Endodermal cell (in vitro differentiated cells): Measurements from ENCODE around the gene TBX3. TPM values are rescaled to one million over a fixed set of nuclear protein-coding genes. Genes with fewer than 3 reads are reported as not detected.

Experiments used
- DNase-seq: peaks from one replicate; pipeline ENCODE4 v3.0.0-alpha.2; 2017
- H3K27ac ChIP-seq: 2 replicates; pipeline ENCODE4 v1.5.1; 2013; ENCODE audit warnings: mild to moderate bottlenecking, low read depth, low read length, moderate library complexity
- H3K27me3 ChIP-seq: 2 replicates; pipeline ENCODE4 v1.6.1; 2013; ENCODE audit warnings: mild to moderate bottlenecking, low read length, moderate library complexity; ENCODE audit not compliant: insufficient read depth, control insufficient read depth, poor library complexity, severe bottlenecking
- H3K36me3 ChIP-seq: 2 replicates; pipeline ENCODE4 v1.7.0; 2013; ENCODE audit warnings: mild to moderate bottlenecking, low read length, moderate library complexity; ENCODE audit not compliant: control insufficient read depth, insufficient read depth
- H3K4me1 ChIP-seq: one replicate; pipeline ENCODE4 v1.7.0; 2013; ENCODE audit warnings: low read length; ENCODE audit not compliant: control insufficient read depth, insufficient read depth
- H3K4me3 ChIP-seq: 2 replicates; pipeline ENCODE4 v1.5.1; 2013; ENCODE audit warnings: mild to moderate bottlenecking, low read length, moderate library complexity
- H3K9ac ChIP-seq: 2 replicates; pipeline ENCODE4 v1.6.1; 2013; ENCODE audit warnings: mild to moderate bottlenecking, low read length, moderate library complexity; ENCODE audit not compliant: poor library complexity, severe bottlenecking; ENCODE audit errors: extremely low read depth
- H3K9me3 ChIP-seq: 2 replicates; pipeline ENCODE4 v1.6.1; 2013; ENCODE audit warnings: mild to moderate bottlenecking, low read length, moderate library complexity; ENCODE audit not compliant: control insufficient read depth
- H3K27ac Mint-ChIP-seq: 2 replicates; pipeline ENCODE4 v1.8.0; 2020; ENCODE audit warnings: mixed read lengths
- H3K27me3 Mint-ChIP-seq: 2 replicates; pipeline ENCODE4 v1.8.0; 2021; ENCODE audit warnings: mild to moderate bottlenecking, mixed read lengths; ENCODE audit not compliant: insufficient read depth
- H3K36me3 Mint-ChIP-seq: 2 replicates; pipeline ENCODE4 v1.8.0; 2020; ENCODE audit warnings: low read depth, mixed read lengths
- H3K4me1 Mint-ChIP-seq: 2 replicates; pipeline ENCODE4 v1.8.0; 2020; ENCODE audit warnings: mixed read lengths
- H3K4me3 Mint-ChIP-seq: 2 replicates; pipeline ENCODE4 v1.8.0; 2020; ENCODE audit warnings: mild to moderate bottlenecking, moderate library complexity, mixed read lengths
- H3K9me3 Mint-ChIP-seq: 2 replicates; pipeline ENCODE4 v1.8.0; 2020; ENCODE audit warnings: mild to moderate bottlenecking, mixed read lengths
- CTCF ChIP-seq: fragments of 200-600 bp; sonication (generic); conservative IDR thresholded peaks from 2 replicates; pipeline ENCODE4 v1.5.0; 2021; ENCODE audit warnings: antibody characterized with exemption, mild to moderate bottlenecking
- WGBS, 2 experiments: methylation state at CpG; one replicate each; pipeline versions ENCODE4 v1.1.5 to v1.1.7; 2013; ENCODE audit warnings: missing lambda C conversion rate in 2 of 2, mixed read lengths in 1 of 2; ENCODE audit not compliant: insufficient coverage in 1 of 2, insufficient read length in 1 of 2; 5-methylcytosine and 5-hydroxymethylcytosine counted together
- total RNA-seq, 2 donors: library from RNA; stranded (reverse); fragmentation: NEBNext Ultra II Directional in 1 of 2; extraction: Animal tissue kit (Norgen Biotek cat#: 25700) in 1 of 2; gene quantifications; 2 replicates in 1 of 2; 3 replicates in 1 of 2; pipeline ENCODE4 v1.2.1, GENCODE V29; 2021

TBX3 gene
- total RNA-seq, 2 donors from 2014 or later: 80.8 to 88.1 TPM

- no peak overlapping the region for H3K27ac Mint-ChIP-seq
- peak; percentile 96 for DNase-seq
- 55% methylated on average over 6 to 7 of the region's 7 CpGs for WGBS, 2 experiments
Observed at GRCh38 chr12:114625294-114625851, 58.6 kb downstream of the TBX3 start.

GRCh38 chr12:114623737-114624136 lies 60.2 kb downstream of the TBX3 start:
- no peak for TF ChIP-seq CTCF
- Mint-ChIP-seq H3K27me3 (peaks cover 6% of the 10 kb centered on the region), H3K27ac (no peak overlapping the region), H3K9me3 (no peaks in the 10 kb centered on the region), H3K4me3 (no peak overlapping the region), H3K36me3 (no peaks in the 10 kb centered on the region), H3K4me1 (peaks cover 7% of the 10 kb centered on the region)
- Histone ChIP-seq H3K27me3 (no peaks in the 10 kb centered on the region), H3K36me3 (no peaks in the 10 kb centered on the region), H3K9ac (no peak overlapping the region), H3K4me3 (no peak overlapping the region), H3K4me1 (no peaks in the 10 kb centered on the region), H3K27ac (no peak overlapping the region), H3K9me3 (peaks cover 3% of the 10 kb centered on the region)
- DNase-seq: no peak

More at GRCh38 chr12:114625294-114625851, 58.6 kb downstream of the TBX3 start:
- H3K9me3 Mint-ChIP-seq: no peaks in the 10 kb centered on the region
- Histone ChIP-seq H3K27ac (no peak overlapping the region), H3K27me3 (no peaks in the 10 kb centered on the region), H3K4me3 (no peak overlapping the region), H3K9ac (no peak overlapping the region), H3K9me3 (peaks cover 3% of the 10 kb centered on the region), H3K4me1 (no peaks in the 10 kb centered on the region), H3K36me3 (no peaks in the 10 kb centered on the region)
- H3K36me3 Mint-ChIP-seq: no peaks in the 10 kb centered on the region
- TF ChIP-seq CTCF: peak; percentile 97
- H3K4me3 Mint-ChIP-seq: no peak overlapping the region
- H3K4me1 Mint-ChIP-seq: peaks cover 7% of the 10 kb centered on the region
- peaks cover 11% of the 10 kb centered on the region for H3K27me3 Mint-ChIP-seq
